IPS-NIHi7 (cell line): Measurements from ENCODE around the gene GATAD2A.
A peak's percentile ranks its signal among the peaks of the same experiment; 100 is the strongest.

Experiments
- DNase-seq: peaks from one replicate; pipeline ENCODE4 v3.0.0; 2012; ENCODE audit warnings: mixed read lengths; ENCODE audit errors: extremely low spot score

The GATAD2A gene

GRCh38 chr19:19531951-19532805 is 126.7 kb downstream of the GATAD2A start:
- peak; percentile 85 for DNase-seq

GRCh38 chr19:19532806-19533701 is 127.6 kb downstream of the GATAD2A start:
- DNase-seq: no peak

- no peak for DNase-seq
Observed at GRCh38 chr19:19533841-19534240, 128.4 kb downstream of the GATAD2A start.

GRCh38 chr19:19534556-19535265 is 129.2 kb downstream of the GATAD2A start:
- no peak for DNase-seq

- DNase-seq: no peak
Observed at GRCh38 chr19:19535311-19536191, 130.1 kb downstream of the GATAD2A start.

GRCh38 chr19:19537075-19538048 is 131.9 kb downstream of the GATAD2A start:
- DNase-seq: no peak

- peak; percentile 92 for DNase-seq
Observed at GRCh38 chr19:19538061-19538784, 132.7 kb downstream of the GATAD2A start, which contains the start of gene CILP2. CILP2 (plus strand) TSS chr19:19538265; CDS start chr19:19538350, 85 bp downstream.

GRCh38 chr19:19538785-19539166 is 133.3 kb downstream of the GATAD2A start:
- no peak for DNase-seq

GRCh38 chr19:19539698-19540063 is 134.2 kb downstream of the GATAD2A start:
- no peak for DNase-seq

- DNase-seq: peak; percentile 87
Observed at GRCh38 chr19:19540064-19540714, 134.7 kb downstream of the GATAD2A start.

- DNase-seq: peak; percentile 97
Observed at GRCh38 chr19:19540715-19541515, 135.4 kb downstream of the GATAD2A start.

GRCh38 chr19:19541616-19542015 is 136.1 kb downstream of the GATAD2A start:
- DNase-seq: no peak

GRCh38 chr19:19542507-19542906 is 137.0 kb downstream of the GATAD2A start:
- no peak for DNase-seq

GRCh38 chr19:19543101-19543500 is 137.6 kb downstream of the GATAD2A start:
- DNase-seq: no peak

- DNase-seq: no peak
Observed at GRCh38 chr19:19543640-19544039, 138.2 kb downstream of the GATAD2A start.

GRCh38 chr19:19544257-19544953 is 138.9 kb downstream of the GATAD2A start:
- DNase-seq: no peak

- no peak for DNase-seq
Observed at GRCh38 chr19:19544954-19545591, 139.6 kb downstream of the GATAD2A start.
